Adrenal gland (tissue), 5 donors: Measurements from ENCODE around the gene TCN2.

ENCODE experiments used
- POLR2A ChIP-seq, 2 donors: fragments of 450-650 bp; IDR thresholded peaks; one replicate each; pipeline ENCODE4 v1.6.1; 2017; ENCODE audit warnings: antibody characterized with exemption in 2 of 2, mild to moderate bottlenecking in 2 of 2, moderate library complexity in 1 of 2
- TF ChIP-seq, protein P1 (sequence below), 6 experiments: fragments of 450-650 bp in 4 of 6; fragments of 200-600 bp in 2 of 6; sonication (generic) in 1 of 6; IDR thresholded peaks; 1 replicate in 5 of 6; 2 replicates in 1 of 6; pipeline versions ENCODE4 v1.5.1 to v1.8.0; 2016 to 2021; ENCODE audit warnings: antibody characterized with exemption in 6 of 6, mild to moderate bottlenecking in 2 of 6, moderate library complexity in 1 of 6
- donor health status: DM: no; HTN: no; CAD: no.

DNA sequence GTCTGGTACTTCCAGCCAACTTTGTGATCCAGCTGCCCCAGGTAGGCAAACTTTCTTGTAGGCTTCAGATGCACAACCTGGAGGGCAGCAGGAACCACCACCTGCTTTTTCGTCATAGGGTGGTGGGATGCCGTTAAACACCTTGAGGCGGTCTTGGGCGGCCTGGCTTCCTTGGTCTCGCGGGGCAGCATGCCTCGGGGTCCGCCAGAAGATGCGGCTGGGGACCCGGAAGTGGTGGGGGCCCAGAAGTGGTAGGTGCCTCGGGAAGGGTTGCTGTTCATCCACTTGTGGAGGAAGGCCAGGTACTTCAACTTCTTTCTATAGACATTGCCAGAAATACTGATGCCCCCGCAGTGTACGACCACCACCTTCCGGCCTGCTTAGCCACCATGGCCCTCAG is 47.4 kb downstream of the TCN2 start:
- no peak for TF ChIP-seq POLR2A (IDR thresholded peaks at IDR 0.05)
- TF ChIP-seq, protein P1, sequence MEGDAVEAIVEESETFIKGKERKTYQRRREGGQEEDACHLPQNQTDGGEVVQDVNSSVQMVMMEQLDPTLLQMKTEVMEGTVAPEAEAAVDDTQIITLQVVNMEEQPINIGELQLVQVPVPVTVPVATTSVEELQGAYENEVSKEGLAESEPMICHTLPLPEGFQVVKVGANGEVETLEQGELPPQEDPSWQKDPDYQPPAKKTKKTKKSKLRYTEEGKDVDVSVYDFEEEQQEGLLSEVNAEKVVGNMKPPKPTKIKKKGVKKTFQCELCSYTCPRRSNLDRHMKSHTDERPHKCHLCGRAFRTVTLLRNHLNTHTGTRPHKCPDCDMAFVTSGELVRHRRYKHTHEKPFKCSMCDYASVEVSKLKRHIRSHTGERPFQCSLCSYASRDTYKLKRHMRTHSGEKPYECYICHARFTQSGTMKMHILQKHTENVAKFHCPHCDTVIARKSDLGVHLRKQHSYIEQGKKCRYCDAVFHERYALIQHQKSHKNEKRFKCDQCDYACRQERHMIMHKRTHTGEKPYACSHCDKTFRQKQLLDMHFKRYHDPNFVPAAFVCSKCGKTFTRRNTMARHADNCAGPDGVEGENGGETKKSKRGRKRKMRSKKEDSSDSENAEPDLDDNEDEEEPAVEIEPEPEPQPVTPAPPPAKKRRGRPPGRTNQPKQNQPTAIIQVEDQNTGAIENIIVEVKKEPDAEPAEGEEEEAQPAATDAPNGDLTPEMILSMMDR (IDR thresholded peaks at IDR 0.05), result no peak
